T-helper 17 cell (primary cell): ENCODE results near the gene IHH. TPM values are rescaled to one million over a fixed set of nuclear protein-coding genes. Genes with fewer than 3 reads are reported as not detected.
A peak's percentile ranks its signal among the peaks of the same experiment; 100 is the strongest.

Source experiments
- ATAC-seq: fragments of 150-1000 bp; cut with Tn5 transposase; 2 replicates; pipeline ENCODE4 v1.10.0; 2021; ENCODE audit warnings: mild to moderate bottlenecking, moderate library complexity
- DNase-seq, 3 donors: peaks; one replicate each; pipeline versions ENCODE4 v3.0.0 to v3.0.0-alpha.2; 2020 to 2021
- H3K9me3 ChIP-seq: one replicate; pipeline ENCODE4 v1.7.0; 2013; ENCODE audit warnings: low read length, mild to moderate bottlenecking; ENCODE audit not compliant: control insufficient read depth, poor library complexity, severe bottlenecking
- H3K27ac Mint-ChIP-seq: one replicate; pipeline ENCODE4 v1.8.0; 2022; ENCODE audit warnings: mild to moderate bottlenecking, moderate library complexity, mixed read lengths
- H3K27me3 Mint-ChIP-seq: one replicate; pipeline ENCODE4 v1.8.0; 2022; ENCODE audit warnings: mixed read lengths
- H3K36me3 Mint-ChIP-seq: one replicate; pipeline ENCODE4 v1.8.0; 2022; ENCODE audit warnings: low read depth, mixed read lengths
- H3K4me1 Mint-ChIP-seq: one replicate; pipeline ENCODE4 v1.8.0; 2022; ENCODE audit warnings: mild to moderate bottlenecking, mixed read lengths
- H3K4me3 Mint-ChIP-seq: one replicate; pipeline ENCODE4 v1.8.0; 2022; ENCODE audit warnings: mild to moderate bottlenecking, moderate library complexity, mixed read lengths
- total RNA-seq, 4 donors: library from RNA in 2 of 4; stranded (reverse) in 2 of 4; gene quantifications; one replicate each; pipeline ENCODE4 v1.2.3 and lab custom pipeline; 2022 to 2026

IHH gene
- total RNA-seq, result not detected
- total RNA-seq (lab: John Stamatoyannopoulos, UW), result 0.08 to 0.23 reads per million in 2 donors

GRCh38 chr2:219060821-219061791, at the start of gene IHH:
TSS of gene IHH (minus strand) at chr2:219060921. CDS start at chr2:219060467, 454 bp downstream.
- peaks cover 9% of the 10 kb centered on the region for H3K4me1 Mint-ChIP-seq
- H3K4me3 Mint-ChIP-seq, result peak within 1 kb of the TSS; percentile 84
- peaks cover 73% of the 10 kb centered on the region for H3K27me3 Mint-ChIP-seq
- DNase-seq (no peak), ATAC-seq (no peak)
- peaks cover 8% of the 10 kb centered on the region for H3K36me3 Mint-ChIP-seq
- H3K9me3 ChIP-seq, result no peaks in the 10 kb centered on the region
- H3K27ac Mint-ChIP-seq, result no peak within 1 kb of the TSS

- H3K27me3 Mint-ChIP-seq, result no peaks in the 10 kb centered on the region
- no peak overlapping the region for H3K27ac Mint-ChIP-seq
- peak; percentile 72 for ATAC-seq
- H3K4me3 Mint-ChIP-seq, result peak overlapping the region; percentile 34
- no peaks in the 10 kb centered on the region for H3K9me3 ChIP-seq
- H3K36me3 Mint-ChIP-seq, result peaks cover 6% of the 10 kb centered on the region
- H3K4me1 Mint-ChIP-seq, result peaks cover 34% of the 10 kb centered on the region
- no peak for DNase-seq
These were observed 48.8 kb upstream of the IHH start for GRCh38 chr2:219109471-219109870.

GRCh38 chr2:219107758-219108157, 47.0 kb upstream of the IHH start:
- Mint-ChIP-seq H3K36me3 (peaks cover 2% of the 10 kb centered on the region), H3K27me3 (no peaks in the 10 kb centered on the region), H3K4me3 (no peak overlapping the region), H3K27ac (peak overlapping the region; percentile 41), H3K4me1 (peaks cover 30% of the 10 kb centered on the region)
- ATAC-seq (no peak), DNase-seq (no peak)
- no peaks in the 10 kb centered on the region for H3K9me3 ChIP-seq

DNA sequence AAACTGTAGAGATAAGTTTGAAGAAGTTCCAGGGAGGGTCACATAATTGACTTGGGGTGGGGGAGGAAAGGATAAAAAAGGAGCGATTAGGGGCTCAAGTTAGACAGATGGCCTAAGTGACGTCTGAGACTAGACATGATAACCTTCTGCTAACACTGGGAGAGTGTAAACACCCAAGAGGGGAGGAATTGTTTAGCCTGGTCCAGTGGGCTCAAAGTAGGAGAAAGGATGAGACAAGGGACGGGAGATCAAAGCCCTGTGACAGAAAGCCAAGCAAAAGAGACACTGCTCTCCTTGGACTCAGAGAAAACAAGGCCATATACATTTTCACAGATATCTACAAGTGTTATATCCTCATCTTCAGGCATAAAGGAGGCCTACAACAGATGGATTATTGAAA, 45.5 kb upstream of the IHH start:
- no peak overlapping the region for H3K27ac Mint-ChIP-seq

DNA sequence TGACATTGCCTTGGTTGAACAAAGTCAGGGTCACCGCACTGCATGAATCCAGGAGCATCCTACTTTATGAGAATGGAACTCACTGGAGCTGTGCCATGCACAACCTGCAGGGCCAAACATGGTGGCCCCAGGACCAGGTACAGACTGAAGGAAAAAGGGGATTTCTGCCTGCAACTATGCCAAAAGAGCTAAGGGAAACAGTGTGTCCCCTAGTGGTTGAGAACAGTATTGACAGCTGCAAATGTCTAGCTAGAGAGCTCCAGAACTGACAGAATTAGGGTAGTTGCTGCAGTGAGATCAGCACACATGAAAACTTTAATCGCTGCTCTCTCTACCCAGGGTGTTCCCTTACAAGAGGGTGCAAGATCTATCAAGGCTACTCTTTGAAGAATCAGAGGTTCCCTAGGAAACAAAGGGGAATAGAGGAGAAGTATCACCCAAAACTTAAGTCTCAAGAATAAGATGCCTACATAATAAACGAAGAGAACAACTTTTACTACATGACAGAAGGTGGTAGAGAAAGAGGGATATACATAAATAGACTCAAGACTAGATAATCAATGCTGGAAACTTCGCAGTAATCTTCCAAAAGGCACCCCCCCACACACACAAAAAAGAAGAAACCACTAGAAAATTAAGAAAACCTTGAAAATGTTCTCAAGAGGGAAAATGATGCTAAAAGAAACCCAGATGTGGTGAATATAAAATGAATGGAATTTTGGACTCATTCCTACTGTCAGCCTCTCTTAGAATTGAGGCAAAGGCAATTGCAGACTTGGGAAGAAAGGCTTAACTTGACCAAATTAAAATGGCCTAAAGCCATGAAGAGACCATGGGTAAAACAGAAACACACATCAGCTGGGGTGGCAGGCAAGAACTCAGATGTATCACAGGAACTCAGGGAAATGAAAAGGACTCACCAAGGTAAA, 43.6 kb upstream of the IHH start:
- peak; percentile 75 for ATAC-seq
- Mint-ChIP-seq H3K36me3 (peaks cover 2% of the 10 kb centered on the region), H3K27me3 (no peaks in the 10 kb centered on the region), H3K4me1 (peaks cover 21% of the 10 kb centered on the region), H3K4me3 (no peak overlapping the region), H3K27ac (no peak overlapping the region)
- no peaks in the 10 kb centered on the region for H3K9me3 ChIP-seq
- DNase-seq, result no peak

More for the DNA sequence above, 45.5 kb upstream of the IHH start:
- H3K27me3 Mint-ChIP-seq, result no peaks in the 10 kb centered on the region
- H3K9me3 ChIP-seq, result no peaks in the 10 kb centered on the region
- DNase-seq (no peak), ATAC-seq (no peak)
- no peak overlapping the region for H3K4me3 Mint-ChIP-seq
- peaks cover 4% of the 10 kb centered on the region for H3K36me3 Mint-ChIP-seq
- peaks cover 27% of the 10 kb centered on the region for H3K4me1 Mint-ChIP-seq

DNA sequence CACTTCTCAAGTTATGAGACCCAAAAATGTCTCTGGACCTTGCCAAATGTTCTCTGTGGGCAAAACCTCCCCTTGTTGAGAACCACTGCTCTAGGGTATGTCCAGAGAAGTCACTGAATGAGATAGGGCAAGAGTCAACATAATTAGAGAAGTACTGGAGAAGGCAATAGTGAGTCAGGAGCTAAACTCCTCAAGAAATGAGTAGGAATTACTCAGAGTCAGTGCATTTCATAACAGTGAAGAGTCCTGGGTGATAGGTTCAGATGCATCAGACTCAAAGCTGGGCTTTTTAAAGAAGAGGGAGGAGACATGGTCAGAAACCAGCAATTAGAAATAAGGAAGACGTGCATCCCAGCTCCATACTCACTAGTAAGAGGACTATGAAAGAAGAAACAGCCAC, 38.6 kb upstream of the IHH start:
- H3K36me3 Mint-ChIP-seq, result peaks cover 2% of the 10 kb centered on the region

DNA sequence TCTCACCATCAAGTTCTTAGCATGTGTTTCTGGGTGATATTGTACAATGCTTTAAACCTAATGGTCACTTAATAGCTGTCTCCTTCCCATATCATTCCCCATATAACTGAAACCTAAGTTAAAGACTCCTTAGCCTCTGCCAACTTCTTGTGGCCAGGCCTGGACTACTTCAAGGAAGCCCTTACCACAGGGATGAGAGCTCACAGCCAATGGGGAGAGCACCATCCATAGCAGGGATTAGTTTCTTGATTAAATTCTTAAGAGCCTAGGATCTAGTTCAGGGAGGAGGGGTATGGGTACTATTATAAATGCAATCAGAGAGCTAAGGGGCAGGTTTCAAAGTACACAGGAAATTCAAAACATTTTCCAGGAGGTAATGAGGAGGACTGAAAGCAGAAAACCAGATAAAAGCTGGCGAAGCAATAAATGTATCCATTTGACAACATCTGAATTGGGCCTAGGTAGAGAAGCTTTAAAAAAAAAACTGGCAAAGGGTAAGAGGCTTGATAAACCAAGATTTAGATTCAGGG, 34.8 kb upstream of the IHH start:
- DNase-seq (no peak), ATAC-seq (no peak)
- H3K4me1 Mint-ChIP-seq, result peaks cover 9% of the 10 kb centered on the region
- H3K36me3 Mint-ChIP-seq, result peaks cover 5% of the 10 kb centered on the region
- H3K4me3 Mint-ChIP-seq, result no peak overlapping the region
- H3K27ac Mint-ChIP-seq, result no peak overlapping the region
- H3K27me3 Mint-ChIP-seq, result no peaks in the 10 kb centered on the region
- H3K9me3 ChIP-seq, result no peaks in the 10 kb centered on the region

More for the DNA sequence above, 38.6 kb upstream of the IHH start:
- H3K4me1 Mint-ChIP-seq, result peaks cover 11% of the 10 kb centered on the region
- H3K9me3 ChIP-seq, result no peaks in the 10 kb centered on the region
- H3K27me3 Mint-ChIP-seq, result no peaks in the 10 kb centered on the region
- H3K4me3 Mint-ChIP-seq, result no peak overlapping the region
- ATAC-seq (no peak), DNase-seq (no peak)
- no peak overlapping the region for H3K27ac Mint-ChIP-seq

- no peaks in the 10 kb centered on the region for H3K9me3 ChIP-seq
- peaks cover 12% of the 10 kb centered on the region for H3K4me1 Mint-ChIP-seq
- H3K36me3 Mint-ChIP-seq, result peaks cover 7% of the 10 kb centered on the region
- ATAC-seq (no peak), DNase-seq (no peak)
- H3K27me3 Mint-ChIP-seq, result no peaks in the 10 kb centered on the region
- no peak overlapping the region for H3K27ac Mint-ChIP-seq
- H3K4me3 Mint-ChIP-seq, result no peak overlapping the region
These were observed 33.5 kb upstream of the IHH start for GRCh38 chr2:219094171-219094570.

DNA sequence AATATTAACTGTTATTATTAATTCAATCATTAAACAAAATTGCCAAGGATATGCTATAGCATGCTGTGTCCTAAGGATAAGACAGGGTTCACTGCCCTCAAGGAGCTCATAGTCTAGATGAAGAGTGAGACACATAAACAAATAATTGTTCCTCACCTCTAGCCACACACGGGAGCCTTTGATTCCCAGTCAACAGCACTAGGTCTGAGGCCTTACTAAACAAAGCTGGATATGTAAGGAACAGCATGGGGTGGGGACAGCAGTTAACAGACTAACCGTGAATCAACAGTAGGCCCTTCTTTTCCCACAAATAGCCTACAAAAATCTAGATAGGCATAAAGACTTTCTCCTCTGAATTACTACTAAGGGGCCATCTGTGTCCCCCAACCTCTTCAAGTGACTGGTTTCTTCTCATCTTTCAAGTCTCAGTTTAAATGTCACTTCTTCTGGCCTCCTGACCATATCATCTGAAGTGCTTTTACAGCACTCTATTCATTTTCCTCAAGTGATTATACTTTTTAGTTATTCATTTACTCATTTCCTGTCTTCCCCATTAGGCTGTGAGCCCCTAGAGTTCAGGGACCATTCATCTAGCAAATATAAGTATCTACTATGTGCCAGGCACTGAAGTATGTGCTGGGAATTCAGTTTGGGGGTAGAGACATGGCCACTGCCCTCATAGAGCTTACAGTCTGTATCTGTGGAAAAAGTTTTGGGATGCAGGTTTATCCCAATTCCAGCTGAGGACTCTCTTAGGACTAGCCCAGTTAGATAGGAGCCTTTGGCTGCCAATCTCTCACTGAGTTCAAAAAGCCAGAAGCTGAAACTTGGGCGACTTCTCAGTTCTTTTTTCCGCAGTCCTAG, 29.9 kb upstream of the IHH start:
- H3K9me3 ChIP-seq, result no peaks in the 10 kb centered on the region
- Mint-ChIP-seq H3K27ac (no peak overlapping the region), H3K4me1 (peaks cover 19% of the 10 kb centered on the region), H3K4me3 (no peak overlapping the region), H3K27me3 (no peaks in the 10 kb centered on the region), H3K36me3 (peaks cover 9% of the 10 kb centered on the region)
- DNase-seq (no peak), ATAC-seq (no peak)

DNA sequence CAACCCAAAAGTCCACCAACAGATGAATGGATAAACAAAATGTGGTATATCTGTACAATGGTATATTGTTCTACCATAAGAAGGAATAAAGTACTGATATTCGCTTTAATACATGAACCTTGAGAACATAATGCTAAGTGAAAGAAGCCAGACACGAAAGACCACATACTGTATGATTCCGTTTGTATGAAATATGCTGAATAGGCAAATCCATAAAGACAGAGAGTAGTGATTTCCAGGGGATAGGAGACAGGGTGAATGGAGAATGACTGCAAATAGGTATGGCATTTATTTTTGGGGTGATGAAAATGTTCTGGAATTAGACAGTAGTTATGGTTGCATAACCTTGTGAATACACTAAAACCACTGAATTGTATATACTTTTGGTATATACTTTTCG, 28.6 kb upstream of the IHH start:
- Mint-ChIP-seq H3K4me3 (no peak overlapping the region), H3K4me1 (peaks cover 21% of the 10 kb centered on the region), H3K36me3 (peaks cover 9% of the 10 kb centered on the region), H3K27ac (peak overlapping the region; percentile 11), H3K27me3 (no peaks in the 10 kb centered on the region)
- no peaks in the 10 kb centered on the region for H3K9me3 ChIP-seq
- ATAC-seq, result no peak
- DNase-seq, result no peak

DNA sequence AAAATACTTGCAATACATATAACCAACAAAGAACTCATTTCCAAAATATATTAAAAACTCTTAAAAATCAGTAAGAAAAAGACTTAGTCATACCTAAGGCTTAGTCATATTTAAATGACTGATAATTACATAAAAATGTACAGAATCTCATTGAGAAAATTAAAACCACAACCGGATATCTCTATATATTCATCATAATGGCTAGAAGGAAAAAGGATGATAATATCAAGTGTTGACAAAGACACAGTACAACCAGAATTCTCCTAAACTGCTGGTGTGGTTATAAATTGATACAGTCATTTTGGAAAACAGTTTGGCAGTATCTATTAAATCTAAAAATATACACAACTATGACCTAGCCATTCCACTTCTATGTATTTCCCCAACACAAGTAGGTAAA, 27.1 kb upstream of the IHH start:
- Mint-ChIP-seq H3K27me3 (no peaks in the 10 kb centered on the region), H3K36me3 (peaks cover 4% of the 10 kb centered on the region), H3K4me3 (no peak overlapping the region), H3K27ac (peak overlapping the region; percentile 14), H3K4me1 (peaks cover 19% of the 10 kb centered on the region)
- DNase-seq (no peak), ATAC-seq (no peak)
- no peaks in the 10 kb centered on the region for H3K9me3 ChIP-seq

DNA sequence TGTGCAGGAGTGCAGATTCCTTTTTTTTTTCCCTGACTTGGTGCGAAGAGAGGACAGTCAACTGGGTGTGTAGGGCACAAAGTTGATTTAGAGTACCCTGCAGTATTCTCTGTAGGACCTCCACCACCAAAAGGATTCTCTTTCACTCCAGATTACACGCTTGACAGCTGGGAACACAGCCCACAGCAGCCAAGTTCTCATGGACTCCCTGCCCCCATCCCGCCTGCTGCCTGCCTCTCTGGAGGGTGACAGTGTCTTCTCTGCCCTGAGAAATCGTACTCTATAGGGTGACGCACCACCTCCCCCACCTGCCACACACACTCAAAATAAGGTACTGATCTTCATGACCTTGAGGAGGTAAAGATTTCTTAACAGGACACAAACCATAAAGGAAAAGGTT, 26.6 kb upstream of the IHH start:
- Mint-ChIP-seq H3K27ac (peak overlapping the region; percentile 14), H3K36me3 (peaks cover 4% of the 10 kb centered on the region), H3K27me3 (no peaks in the 10 kb centered on the region), H3K4me1 (peaks cover 19% of the 10 kb centered on the region), H3K4me3 (no peak overlapping the region)
- no peak for ATAC-seq
- no peaks in the 10 kb centered on the region for H3K9me3 ChIP-seq
- no peak for DNase-seq
